ENCODE measurements around the gene APOL1. TPM values are rescaled to one million over a fixed set of nuclear protein-coding genes. Genes with fewer than 3 reads are reported as not detected.
"Not testable (repeated sequence)": the region's sequence is repeated elsewhere in the genome, so short reads cannot be mapped to it uniquely, and the experiment has no call there.

APOL1 gene
- total and polyA plus RNA-seq, 2 of the 4 experiments (the other 2 are of a cell fraction), result 0.36 to 0.77 TPM

DNA sequence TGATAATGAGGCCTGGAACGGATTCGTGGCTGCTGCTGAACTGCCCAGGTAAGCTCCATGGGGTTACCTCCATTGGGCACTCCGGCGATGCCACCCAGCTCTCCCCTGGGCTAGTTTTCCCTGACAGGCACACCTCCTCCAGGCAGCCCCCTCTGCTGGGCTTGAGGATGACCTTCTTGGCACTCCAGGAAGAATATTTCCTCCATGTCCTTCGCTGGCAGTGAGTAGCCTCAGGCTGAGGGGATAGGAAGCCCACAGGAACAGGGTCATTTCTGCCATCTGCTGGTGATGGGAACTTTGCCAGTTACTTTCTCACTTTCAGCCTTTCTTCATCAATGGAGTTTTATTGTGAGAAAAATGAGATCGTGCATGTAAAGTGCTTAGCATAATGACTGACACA is 8.7 kb downstream of the APOL1 start:
- in situ Hi-C loops (cut with MboI; ENCODE audit: low sequenced_read_pairs); H2AFZ ChIP-seq (replicated peaks; ENCODE audit: low read length, poor library complexity); H3K18ac ChIP-seq (ENCODE audit: low read depth, low read length); H4K8ac ChIP-seq (ENCODE audit: low read depth in 2 of 2, low read length in 2 of 2); H3K9me3 ChIP-seq (ENCODE audit: control insufficient read depth, insufficient read depth, low read length); H2BK15ac ChIP-seq (ENCODE audit: low read depth, low read length); H4K5ac ChIP-seq (ENCODE audit: low read depth, low read length); intact Hi-C loops (cut with micrococcal nuclease); H4K91ac ChIP-seq (ENCODE audit: insufficient read depth, low read depth, low read length); H2AK9ac ChIP-seq (replicated peaks; ENCODE audit: low read depth, low read length, poor library complexity); H2AK5ac ChIP-seq (ENCODE audit: low read depth, low read length); ATAC-seq (ENCODE audit: low read depth); H4K20me1 ChIP-seq (ENCODE audit: insufficient read depth, low read length); BruUV-seq (replicated peaks); DNase-seq; H3K27ac ChIP-seq (ENCODE audit: insufficient read depth, low read length); H3K27me3 ChIP-seq (ENCODE audit: control insufficient read depth, insufficient read depth, low read length); POLR2A ChIA-PET (ENCODE audit: unreplicated experiment); H3K79me1 ChIP-seq (ENCODE audit: low read depth in 1 of 2, low read length in 2 of 2); H2BK20ac ChIP-seq (ENCODE audit: low read depth, low read length); H3K36me3 ChIP-seq (ENCODE audit: control insufficient read depth, insufficient read depth, low read length); H3K4me2 ChIP-seq (ENCODE audit: low read depth, low read length); dilution Hi-C loops (cut with HindIII; ENCODE audit: low sequenced_read_pairs, unreplicated experiment); H3K4me1 ChIP-seq (ENCODE audit: control insufficient read depth, insufficient read depth, low read length); H3K4me3 ChIP-seq (ENCODE audit: insufficient read depth, low read depth, low read length); H3K9me1 ChIP-seq (ENCODE audit: insufficient read depth, low read length); H3K56ac ChIP-seq (ENCODE audit: extremely low read depth, insufficient read depth, low read length); H3K9ac ChIP-seq (ENCODE audit: low read depth, low read length); H2BK120ac ChIP-seq (ENCODE audit: low read depth, low read length); CTCF ChIA-PET; H2BK5ac ChIP-seq (ENCODE audit: low read depth, low read length, poor library complexity, severe bottlenecking); H3K14ac ChIP-seq (replicated peaks; ENCODE audit: low read depth, low read length); H3K23ac ChIP-seq (ENCODE audit: low read depth, low read length); H3K4ac ChIP-seq (ENCODE audit: low read depth, low read length): not testable (repeated sequence)
- 95% methylated on average over 4 of the region's 6 CpGs; no CpG with 5 or more reads in 1 of the 2 experiments for WGBS, 2 experiments (ENCODE audit: extremely low coverage in 2 of 2, insufficient read length in 1 of 2)

DNA sequence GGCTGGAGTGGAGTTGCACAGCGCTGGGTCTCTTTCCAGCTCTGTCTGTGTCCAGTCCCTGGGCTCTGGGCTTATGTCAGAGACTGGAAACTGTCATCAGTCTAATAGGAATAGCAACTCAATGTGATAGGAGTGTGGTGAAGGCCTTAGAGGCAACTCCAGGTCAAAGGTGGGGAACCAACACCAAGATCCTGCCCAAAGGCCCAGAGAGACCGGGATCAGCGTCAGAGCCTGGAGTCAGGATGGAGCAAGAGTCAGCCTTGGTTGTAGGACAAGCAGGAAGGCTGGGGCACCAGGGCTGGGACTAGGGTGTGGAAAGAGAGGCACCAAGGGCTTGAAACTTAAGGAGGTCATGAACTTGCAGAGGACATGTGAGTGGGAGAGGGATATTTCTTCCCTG is 9.4 kb downstream of the APOL1 start:
- H3K4ac ChIP-seq (ENCODE audit: low read depth, low read length); POLR2A ChIA-PET (ENCODE audit: unreplicated experiment); ATAC-seq (ENCODE audit: low read depth); H2AK5ac ChIP-seq (ENCODE audit: low read depth, low read length); H3K9me1 ChIP-seq (ENCODE audit: insufficient read depth, low read length); H2BK5ac ChIP-seq (ENCODE audit: low read depth, low read length, poor library complexity, severe bottlenecking); H3K56ac ChIP-seq (ENCODE audit: extremely low read depth, insufficient read depth, low read length); H4K91ac ChIP-seq (ENCODE audit: insufficient read depth, low read depth, low read length); H2BK15ac ChIP-seq (ENCODE audit: low read depth, low read length); H3K14ac ChIP-seq (replicated peaks; ENCODE audit: low read depth, low read length); H4K5ac ChIP-seq (ENCODE audit: low read depth, low read length); H3K23ac ChIP-seq (ENCODE audit: low read depth, low read length); H3K4me2 ChIP-seq (ENCODE audit: low read depth, low read length); H3K4me1 ChIP-seq (ENCODE audit: control insufficient read depth, insufficient read depth, low read length); intact Hi-C loops (cut with micrococcal nuclease); CTCF ChIA-PET; H2BK120ac ChIP-seq (ENCODE audit: low read depth, low read length); H3K27ac ChIP-seq (ENCODE audit: insufficient read depth, low read length); H3K79me1 ChIP-seq (ENCODE audit: low read depth in 1 of 2, low read length in 2 of 2); in situ Hi-C loops (cut with MboI; ENCODE audit: low sequenced_read_pairs); H4K8ac ChIP-seq (ENCODE audit: low read depth in 2 of 2, low read length in 2 of 2); dilution Hi-C loops (cut with HindIII; ENCODE audit: low sequenced_read_pairs, unreplicated experiment); H2AK9ac ChIP-seq (replicated peaks; ENCODE audit: low read depth, low read length, poor library complexity); BruUV-seq (replicated peaks); H3K27me3 ChIP-seq (ENCODE audit: control insufficient read depth, insufficient read depth, low read length); H3K4me3 ChIP-seq (ENCODE audit: insufficient read depth, low read depth, low read length); H3K9me3 ChIP-seq (ENCODE audit: control insufficient read depth, insufficient read depth, low read length); H2BK20ac ChIP-seq (ENCODE audit: low read depth, low read length); H3K18ac ChIP-seq (ENCODE audit: low read depth, low read length); H3K36me3 ChIP-seq (ENCODE audit: control insufficient read depth, insufficient read depth, low read length); H2AFZ ChIP-seq (replicated peaks; ENCODE audit: low read length, poor library complexity); DNase-seq; H3K9ac ChIP-seq (ENCODE audit: low read depth, low read length); H4K20me1 ChIP-seq (ENCODE audit: insufficient read depth, low read length): not testable (repeated sequence)
- 100% methylated on average over 1 of the region's 3 CpGs; no CpG with 5 or more reads in 1 of the 2 experiments for WGBS, 2 experiments (ENCODE audit: extremely low coverage in 2 of 2, insufficient read length in 1 of 2)

Data from IMR-90 (cell line).